ENCODE results near the gene ADARB2.

GRCh38 chr10:1291178-1292090, 445.9 kb downstream of the ADARB2 start:
- TF ChIP-seq CTCF (IDR thresholded peaks at IDR 0.05) (no peak), EP300 (IDR thresholded peaks at IDR 0.05) (no peak), POLR2AphosphoS5 (IDR thresholded peaks at IDR 0.05) (no peak), POLR2A (IDR thresholded peaks at IDR 0.05; ENCODE audit: low read depth) (no peak)

Data from esophagus muscularis mucosa (tissue), 4 donors.